ENCODE results near the gene OSBPL10. TPM values are rescaled to one million over a fixed set of nuclear protein-coding genes. Genes with fewer than 3 reads are reported as not detected.
A peak's percentile ranks its signal among the peaks of the same experiment; 100 is the strongest.

OSBPL10 gene
- total RNA-seq, 4 donors from 2014 or later = 18.6 to 33.6 (median 28.8) TPM

GRCh38 chr3:31729082-31729481 lies 252.0 kb downstream of the OSBPL10 start:
- Histone ChIP-seq H3K4me3 (replicated peaks in 1 of 3) (no peak overlapping the region), H3K27me3 (no peaks in the 10 kb centered on the region), H3K27ac (no peak overlapping the region), H3K4me1 (peaks cover 12 to 18% of the 10 kb centered on the region in 2 donors), H3K36me3 (no peaks in the 10 kb centered on the region), H3K9me3 (no peaks in the 10 kb centered on the region)
- intact Hi-C loops (cut with DNase I) = no loop called here
- WGBS, 2 donors = 80 to 93% methylated on average over 3 of the region's 3 CpGs
- TF ChIP-seq POLR2A (IDR thresholded peaks at IDR 0.05) = no peak
- DNase-seq = no peak

GRCh38 chr3:31728403-31728802 lies 252.7 kb downstream of the OSBPL10 start:
- WGBS, 2 donors = 95% methylated on average over 2 of the region's 2 CpGs
- no peaks in the 10 kb centered on the region for H3K27me3 ChIP-seq
- TF ChIP-seq CTCF (IDR thresholded peaks at IDR 0.05) (no peak), POLR2A (IDR thresholded peaks at IDR 0.05) (no peak)
- no peak overlapping the region for H3K4me3 ChIP-seq (replicated peaks in 1 of 3)
- H3K9me3 ChIP-seq = no peaks in the 10 kb centered on the region
- peaks cover 9 to 11% of the 10 kb centered on the region in 2 donors for H3K4me1 ChIP-seq
- no peak overlapping the region for H3K27ac ChIP-seq
- no peak for DNase-seq
- H3K36me3 ChIP-seq = no peaks in the 10 kb centered on the region
- intact Hi-C loops (cut with DNase I) = no loop called here

GRCh38 chr3:31725976-31726375 lies 255.1 kb downstream of the OSBPL10 start:
- H3K4me1 ChIP-seq = no peaks in the 10 kb centered on the region
- no peaks in the 10 kb centered on the region for H3K9me3 ChIP-seq
- no peak for DNase-seq
- intact Hi-C loops (cut with DNase I) = no loop called here
- no peaks in the 10 kb centered on the region for H3K27me3 ChIP-seq
- WGBS, 2 donors = 99% methylated on average over 4 of the region's 4 CpGs
- H3K4me3 ChIP-seq (replicated peaks in 1 of 3) = no peak overlapping the region
- no peaks in the 10 kb centered on the region for H3K36me3 ChIP-seq
- no peak overlapping the region for H3K27ac ChIP-seq
- TF ChIP-seq CTCF (IDR thresholded peaks at IDR 0.05) (no peak), POLR2A (IDR thresholded peaks at IDR 0.05) (no peak)

- no peak for TF ChIP-seq CTCF (IDR thresholded peaks at IDR 0.05)
- TF ChIP-seq POLR2A (IDR thresholded peaks at IDR 0.05) = no peak
- H3K4me3 ChIP-seq (replicated peaks in 1 of 3) = no peak overlapping the region
- WGBS, 2 donors = 91% methylated on average over 6 of the region's 6 CpGs
- no peak for DNase-seq
- intact Hi-C loops (cut with DNase I) = no loop called here
- no peaks in the 10 kb centered on the region for H3K36me3 ChIP-seq
- no peak overlapping the region for H3K27ac ChIP-seq
- no peaks in the 10 kb centered on the region for H3K4me1 ChIP-seq
- H3K9me3 ChIP-seq = no peaks in the 10 kb centered on the region
- no peaks in the 10 kb centered on the region for H3K27me3 ChIP-seq
Measured at GRCh38 chr3:31725568-31725967, 255.5 kb downstream of the OSBPL10 start.

- no peaks in the 10 kb centered on the region for H3K36me3 ChIP-seq
- no peaks in the 10 kb centered on the region for H3K4me1 ChIP-seq
- DNase-seq = no peak
- no peak overlapping the region for H3K4me3 ChIP-seq (replicated peaks in 1 of 3)
- intact Hi-C loops (cut with DNase I) = no loop called here
- TF ChIP-seq POLR2A (IDR thresholded peaks at IDR 0.05) = no peak
- TF ChIP-seq CTCF (IDR thresholded peaks at IDR 0.05) = peak in 3 of 6 experiments; percentile 10 to 28 (median 26)
- H3K9me3 ChIP-seq = no peaks in the 10 kb centered on the region
- WGBS, 2 donors = 78 to 89% methylated on average over 4 of the region's 4 CpGs
- H3K27ac ChIP-seq = no peak overlapping the region
- H3K27me3 ChIP-seq = no peaks in the 10 kb centered on the region
Measured at GRCh38 chr3:31724651-31725050, 256.4 kb downstream of the OSBPL10 start.

GRCh38 chr3:31724116-31724515 lies 256.9 kb downstream of the OSBPL10 start:
- Histone ChIP-seq H3K27me3 (no peaks in the 10 kb centered on the region), H3K9me3 (no peaks in the 10 kb centered on the region), H3K27ac (no peak overlapping the region), H3K4me3 (replicated peaks in 1 of 3) (no peak overlapping the region), H3K36me3 (no peaks in the 10 kb centered on the region), H3K4me1 (no peaks in the 10 kb centered on the region)
- WGBS, 2 donors = 91 to 93% methylated on average over 6 of the region's 6 CpGs
- intact Hi-C loops (cut with DNase I) = no loop called here
- no peak for DNase-seq
- TF ChIP-seq POLR2A (IDR thresholded peaks at IDR 0.05) = no peak
- no peak for TF ChIP-seq CTCF (IDR thresholded peaks at IDR 0.05)
